Thyroid gland (tissue), 4 donors: ENCODE data around the gene PARP16. TPM values are rescaled to one million over a fixed set of nuclear protein-coding genes. Genes with fewer than 3 reads are reported as not detected.
A peak's percentile ranks its signal among the peaks of the same experiment; 100 is the strongest.

ENCODE experiments used
- DNase-seq, 2 donors: peaks; one replicate each; pipeline ENCODE4 v3.0.0-alpha.2; 2019
- H3K27ac ChIP-seq, 3 donors: fragments of 200-600 bp; sonication (generic); 1 replicate in 2 of 3; 2 replicates in 1 of 3; pipeline ENCODE4 v1.5.1; 2016 to 2019; ENCODE audit warnings: mild to moderate bottlenecking in 1 of 3, moderate library complexity in 1 of 3
- H3K27me3 ChIP-seq: fragments of 200-600 bp; sonication (generic); one replicate; pipeline ENCODE4 v1.5.1; 2019
- H3K36me3 ChIP-seq, 2 donors: fragments of 200-600 bp; sonication (generic); one replicate each; pipeline ENCODE4 v1.5.1; 2016 to 2019
- H3K4me1 ChIP-seq, 2 donors: fragments of 200-600 bp; sonication (generic); one replicate each; pipeline ENCODE4 v1.5.1; 2017 to 2019
- H3K4me3 ChIP-seq, 3 donors: fragments of 200-600 bp; sonication (generic); replicated peaks in 1 of 3; 1 replicate in 2 of 3; 2 replicates in 1 of 3; pipeline ENCODE4 v1.5.1; 2016; ENCODE audit warnings: mild to moderate bottlenecking in 1 of 3
- H3K9me3 ChIP-seq: fragments of 200-600 bp; sonication (generic); one replicate; pipeline ENCODE4 v1.5.1; 2017
- POLR2A ChIP-seq, 2 donors: fragments of 450-650 bp; IDR thresholded peaks; one replicate each; pipeline ENCODE4 v1.6.1; 2017; ENCODE audit warnings: antibody characterized with exemption in 2 of 2, mild to moderate bottlenecking in 2 of 2, moderate library complexity in 1 of 2
- WGBS, 2 donors: methylation state at CpG; one replicate each; pipeline ENCODE4 v1.1.5; 2017; 5-methylcytosine and 5-hydroxymethylcytosine counted together
- intact Hi-C: fragments of 100-400 bp; cut with DNase I; formaldehyde crosslinking; loops from one replicate; pipeline ENCODE4 v1.15.1; 2023
- total RNA-seq, 4 donors: library from RNA; depleted of rRNA; stranded (reverse); fragments of >200 nt; gene quantifications; one replicate each; pipeline ENCODE4 v1.2.3, GENCODE V29; 2016
- TF ChIP-seq, protein P1 (sequence below), 6 experiments: fragments of 200-600 bp in 3 of 6; fragments of 450-650 bp in 3 of 6; sonication (generic) in 3 of 6; IDR thresholded peaks; one replicate each; pipeline ENCODE4 v1.5.1; 2016 to 2019; ENCODE audit warnings: antibody characterized with exemption in 6 of 6, mild to moderate bottlenecking in 2 of 6, inconsistent platforms in 1 of 6, moderate library complexity in 1 of 6

PARP16 gene
- total RNA-seq, 4 donors from 2014 or later: 11.3 to 15.5 (median 13.2) TPM

DNA sequence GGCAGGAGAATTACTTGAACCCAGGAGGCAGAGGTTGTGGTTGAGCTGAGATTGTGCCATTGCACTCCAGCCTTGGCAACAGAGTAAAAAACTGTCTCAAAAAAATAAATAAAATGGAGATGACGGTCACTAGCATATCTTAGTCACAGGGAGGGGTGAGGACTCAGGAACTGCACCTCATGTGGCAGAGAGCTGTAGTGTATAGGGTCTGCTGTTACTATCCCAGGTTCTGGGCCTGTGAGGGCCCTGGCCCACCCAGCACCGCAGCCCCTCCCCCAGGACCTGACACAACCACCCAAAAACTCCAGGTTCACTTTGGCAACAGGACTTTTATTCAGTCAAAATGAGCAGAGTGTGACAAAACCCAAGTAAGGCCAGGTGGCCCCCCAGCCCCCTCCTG, 40.1 kb upstream of the PARP16 start:
- intact Hi-C loops: no loop called here
- TF ChIP-seq POLR2A (IDR thresholded peaks at IDR 0.05): no peak
- TF ChIP-seq, protein P1, sequence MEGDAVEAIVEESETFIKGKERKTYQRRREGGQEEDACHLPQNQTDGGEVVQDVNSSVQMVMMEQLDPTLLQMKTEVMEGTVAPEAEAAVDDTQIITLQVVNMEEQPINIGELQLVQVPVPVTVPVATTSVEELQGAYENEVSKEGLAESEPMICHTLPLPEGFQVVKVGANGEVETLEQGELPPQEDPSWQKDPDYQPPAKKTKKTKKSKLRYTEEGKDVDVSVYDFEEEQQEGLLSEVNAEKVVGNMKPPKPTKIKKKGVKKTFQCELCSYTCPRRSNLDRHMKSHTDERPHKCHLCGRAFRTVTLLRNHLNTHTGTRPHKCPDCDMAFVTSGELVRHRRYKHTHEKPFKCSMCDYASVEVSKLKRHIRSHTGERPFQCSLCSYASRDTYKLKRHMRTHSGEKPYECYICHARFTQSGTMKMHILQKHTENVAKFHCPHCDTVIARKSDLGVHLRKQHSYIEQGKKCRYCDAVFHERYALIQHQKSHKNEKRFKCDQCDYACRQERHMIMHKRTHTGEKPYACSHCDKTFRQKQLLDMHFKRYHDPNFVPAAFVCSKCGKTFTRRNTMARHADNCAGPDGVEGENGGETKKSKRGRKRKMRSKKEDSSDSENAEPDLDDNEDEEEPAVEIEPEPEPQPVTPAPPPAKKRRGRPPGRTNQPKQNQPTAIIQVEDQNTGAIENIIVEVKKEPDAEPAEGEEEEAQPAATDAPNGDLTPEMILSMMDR (IDR thresholded peaks at IDR 0.05): no peak
- peaks cover 37 to 59% of the 10 kb centered on the region in 2 donors for H3K4me1 ChIP-seq
- 73 to 78% methylated on average over 2 of the region's 2 CpGs for WGBS, 2 donors
- no peaks in the 10 kb centered on the region for H3K27me3 ChIP-seq
- no peak for DNase-seq
- H3K27ac ChIP-seq: peak overlapping the region; percentile 50 to 78 (median 77)
- no peaks in the 10 kb centered on the region for H3K9me3 ChIP-seq
- no peak overlapping the region for H3K4me3 ChIP-seq
- no peaks in the 10 kb centered on the region for H3K36me3 ChIP-seq

DNA sequence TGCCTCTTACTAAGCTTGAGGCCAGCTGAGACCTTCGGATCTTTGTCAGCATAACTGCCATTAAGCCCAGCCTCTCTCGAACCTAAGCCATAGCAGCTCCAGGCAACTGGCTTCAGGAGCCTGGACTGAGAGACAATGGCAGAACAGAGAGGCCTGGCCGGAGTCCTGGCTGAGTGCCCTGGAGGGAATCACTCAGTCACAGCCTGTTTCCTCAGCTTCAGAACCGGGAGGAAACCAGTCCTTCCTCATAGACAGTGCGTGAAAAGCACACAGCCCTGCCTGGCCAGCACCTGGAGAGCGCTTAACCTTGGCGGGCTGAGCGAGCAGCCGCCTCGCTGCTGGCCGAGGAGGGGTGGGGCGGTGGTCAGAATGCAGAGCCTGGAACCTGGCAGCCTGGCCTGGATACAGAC, 39.4 kb upstream of the PARP16 start:
- Histone ChIP-seq H3K36me3 (no peaks in the 10 kb centered on the region), H3K4me3 (no peak overlapping the region), H3K27me3 (no peaks in the 10 kb centered on the region), H3K4me1 (peaks cover 37 to 59% of the 10 kb centered on the region in 2 donors), H3K27ac (peak overlapping the region; percentile 50 to 93 (median 78)), H3K9me3 (no peaks in the 10 kb centered on the region)
- 0 to 20% methylated on average over 3 to 4 of the region's 12 CpGs for WGBS, 2 donors
- intact Hi-C loops: no loop called here
- peak in 1 of 2 donors; percentile 29 for TF ChIP-seq POLR2A (IDR thresholded peaks at IDR 0.05)
- TF ChIP-seq, protein P1 (IDR thresholded peaks at IDR 0.05): no peak
- peak; percentile 87 to 96 for DNase-seq

DNA sequence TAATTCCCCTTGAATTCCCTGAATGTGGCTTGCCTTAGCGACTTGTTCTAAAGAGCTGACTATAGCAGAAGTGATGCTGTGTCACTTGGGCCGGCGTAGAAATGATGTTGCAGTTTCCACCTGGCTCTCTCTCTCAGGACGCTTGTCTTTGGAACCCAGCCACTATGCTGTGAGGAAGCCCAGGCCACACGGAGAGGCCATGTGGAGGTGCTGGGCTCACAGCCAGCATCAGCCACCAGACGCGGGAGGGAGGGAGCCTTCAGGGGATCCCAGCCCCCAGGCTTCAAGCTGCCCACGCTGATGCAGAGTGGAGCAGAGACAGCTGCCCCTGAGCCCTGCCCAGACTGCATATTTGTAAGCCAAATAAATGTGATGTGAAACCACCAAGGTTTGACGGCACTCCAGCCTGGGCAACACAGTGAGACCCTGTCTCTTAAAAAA, 36.4 kb upstream of the PARP16 start:
- Histone ChIP-seq H3K9me3 (no peaks in the 10 kb centered on the region), H3K36me3 (no peaks in the 10 kb centered on the region), H3K27me3 (no peaks in the 10 kb centered on the region), H3K4me1 (peaks cover 28 to 46% of the 10 kb centered on the region in 2 donors), H3K27ac (peak overlapping the region in 2 of 3 donors; percentile 6 to 60), H3K4me3 (no peak overlapping the region)
- 5 to 6% methylated on average over 8 to 9 of the region's 9 CpGs for WGBS, 2 donors
- no peak for TF ChIP-seq POLR2A (IDR thresholded peaks at IDR 0.05)
- TF ChIP-seq, protein P1 (IDR thresholded peaks at IDR 0.05): no peak
- DNase-seq: peak; percentile 95 to 96
- intact Hi-C loops: no loop called here

DNA sequence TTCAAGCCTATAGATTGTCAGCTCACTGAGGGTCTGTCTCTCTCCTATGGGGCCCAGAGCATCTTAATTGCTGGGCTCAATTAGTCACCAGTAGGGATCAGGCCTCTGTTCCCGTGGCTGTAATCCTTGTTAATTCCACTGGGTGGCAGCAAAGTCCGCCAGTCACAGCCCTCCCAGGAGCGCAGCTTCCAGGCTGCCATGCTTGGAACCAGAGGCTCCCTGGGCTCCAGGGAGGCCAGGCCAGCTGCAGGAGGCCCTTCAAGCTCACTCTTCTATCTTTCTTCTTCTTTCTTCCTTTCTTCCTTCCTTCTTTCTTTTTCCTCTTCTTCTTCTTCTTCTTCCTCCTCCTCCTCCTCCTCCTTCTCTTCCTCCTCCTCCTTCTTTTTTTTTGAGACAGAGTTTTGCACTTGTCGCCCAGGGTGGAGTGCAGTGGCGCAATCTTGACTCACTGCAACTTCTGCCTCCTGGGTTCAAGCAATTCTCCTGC, 32.2 kb upstream of the PARP16 start:
- WGBS, 2 donors: 36 to 38% methylated on average over 5 of the region's 5 CpGs
- TF ChIP-seq, protein P1 (IDR thresholded peaks at IDR 0.05): peak; percentile 78 to 97 (median 91)
- no peak for TF ChIP-seq POLR2A (IDR thresholded peaks at IDR 0.05)
- intact Hi-C loops: no loop called here
- H3K9me3 ChIP-seq: no peaks in the 10 kb centered on the region
- H3K4me1 ChIP-seq: peaks cover 0 to 7% of the 10 kb centered on the region in 2 donors
- H3K36me3 ChIP-seq: no peaks in the 10 kb centered on the region
- no peak overlapping the region for H3K4me3 ChIP-seq
- H3K27me3 ChIP-seq: no peaks in the 10 kb centered on the region
- DNase-seq: peak; percentile 76 to 82
- H3K27ac ChIP-seq: no peak overlapping the region

DNA sequence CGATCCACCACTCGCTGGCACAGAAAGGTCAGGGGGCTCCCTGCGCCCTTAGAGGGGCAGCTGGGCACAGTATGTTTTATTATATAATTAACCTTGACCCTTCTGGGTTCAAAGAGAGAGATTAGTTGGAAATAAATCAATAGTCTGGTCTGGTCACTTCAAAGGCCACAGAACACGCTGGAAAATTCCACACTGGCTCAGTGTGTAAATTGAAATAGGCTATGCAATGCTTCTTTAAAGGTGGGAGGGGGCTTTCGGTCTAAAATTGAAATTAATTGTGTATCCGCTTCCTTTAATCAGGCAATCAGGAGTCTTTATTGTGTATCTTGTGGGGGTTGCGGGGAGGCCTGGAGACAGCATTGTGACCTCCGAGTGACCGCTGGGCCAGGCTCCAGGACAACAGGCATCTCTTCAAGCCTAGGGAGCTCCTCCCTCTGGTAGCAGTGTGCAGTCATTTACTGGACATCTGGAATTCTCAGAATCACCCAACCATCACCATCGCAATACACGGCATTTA, 25.8 kb upstream of the PARP16 start:
- WGBS, 2 donors: 69 to 73% methylated on average over 11 of the region's 11 CpGs
- H3K4me3 ChIP-seq: no peak overlapping the region
- no peaks in the 10 kb centered on the region for H3K9me3 ChIP-seq
- TF ChIP-seq, protein P1 (IDR thresholded peaks at IDR 0.05): no peak
- no peak for TF ChIP-seq POLR2A (IDR thresholded peaks at IDR 0.05)
- DNase-seq: peak in 1 of 2 donors; percentile 44
- no peaks in the 10 kb centered on the region for H3K36me3 ChIP-seq
- H3K27me3 ChIP-seq: no peaks in the 10 kb centered on the region
- no peak overlapping the region for H3K27ac ChIP-seq
- peaks cover 0 to 9% of the 10 kb centered on the region in 2 donors for H3K4me1 ChIP-seq
- intact Hi-C loops: no loop called here
